GM21619 (cell line): ENCODE results near the gene DACH1.
"Not testable (repeated sequence)": the region's sequence is repeated elsewhere in the genome, so short reads cannot be mapped to it uniquely, and the experiment has no call there.

Experiments used
- ATAC-seq: cut with Tn5 transposase; IDR thresholded peaks from one replicate; pipeline ENCODE4 v1.9.1; 2021; ENCODE audit not compliant: unreplicated experiment

DACH1 gene

DNA sequence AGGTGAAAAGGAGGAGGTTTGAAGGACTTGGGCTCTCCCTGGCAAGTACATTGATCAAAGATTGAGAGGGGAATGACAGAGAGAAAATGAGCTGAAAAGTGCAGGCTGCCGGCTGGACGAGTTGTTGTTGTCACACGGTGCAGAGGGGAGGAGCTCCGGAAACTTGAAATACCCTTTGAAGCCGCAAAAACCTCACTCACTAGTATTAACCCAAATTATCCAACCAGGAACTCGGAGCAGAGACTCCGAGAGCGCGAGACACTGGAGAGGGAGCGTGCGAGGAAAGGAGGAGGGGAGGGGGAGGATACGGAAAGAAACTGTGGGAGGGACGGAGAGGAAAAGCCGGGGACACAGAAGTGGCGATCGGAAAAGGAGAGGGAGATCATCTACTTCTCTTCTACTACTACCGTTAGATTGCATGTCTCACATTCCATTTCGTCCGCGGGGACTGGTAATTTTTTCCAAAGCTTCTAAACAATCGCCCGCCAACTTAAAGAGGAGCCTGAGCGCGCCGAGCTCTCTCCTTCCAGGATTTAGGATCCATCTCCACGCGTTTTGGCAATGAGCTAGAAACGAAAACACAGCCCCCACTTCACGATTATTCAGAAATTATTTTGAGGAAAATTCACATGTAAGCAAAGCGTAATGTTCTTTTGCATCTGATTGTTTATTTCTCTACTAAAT, at the start of gene DACH1:
Gene DACH1, minus strand, starts transcription at position 74 of the 684 bp plus-strand sequence.
- no peak for ATAC-seq

GRCh38 chr13:71913717-71914116, 46.7 kb upstream of the DACH1 start:
- no peak for ATAC-seq

DNA sequence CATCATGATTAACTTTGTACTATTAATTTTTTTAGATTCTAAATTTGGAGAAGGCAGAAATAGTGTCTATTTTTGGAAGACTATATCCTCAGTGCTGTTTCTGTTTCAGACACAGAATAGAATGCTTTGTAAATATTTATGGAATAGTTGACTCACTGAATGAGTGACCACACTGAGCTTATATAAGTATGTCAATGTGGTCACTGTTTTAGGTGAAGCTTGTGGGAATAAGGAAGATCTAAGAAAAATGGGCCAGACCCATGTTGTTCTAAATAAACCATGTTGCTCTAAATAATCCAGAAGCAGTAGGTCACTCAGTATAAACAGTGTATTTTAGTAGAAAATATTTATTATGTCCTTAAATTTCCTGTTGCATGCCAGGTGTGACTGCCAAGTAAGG, 45.5 kb upstream of the DACH1 start:
- ATAC-seq, result no peak

- no peak for ATAC-seq
Observed at GRCh38 chr13:71906448-71906847, 39.4 kb upstream of the DACH1 start.

DNA sequence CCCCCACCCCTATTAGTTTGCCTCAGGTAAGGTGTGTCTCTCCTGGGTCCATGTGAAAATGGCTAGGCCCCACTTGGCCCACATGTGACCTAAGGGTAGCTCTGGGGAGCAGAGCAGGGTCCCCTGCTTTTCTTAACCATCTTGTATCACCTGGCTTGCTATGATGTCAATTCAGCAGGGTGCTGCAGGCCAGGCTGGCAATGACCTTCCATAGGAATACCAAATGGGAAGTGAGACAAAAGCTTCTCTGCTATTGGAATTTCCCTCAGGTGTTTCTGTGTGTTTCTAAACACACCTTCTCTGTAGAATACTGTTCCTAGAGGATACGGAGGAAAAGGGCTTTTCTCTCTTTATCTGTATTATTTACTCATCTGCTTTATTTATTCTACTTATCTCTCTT, 35.7 kb upstream of the DACH1 start:
- ATAC-seq, result no peak

DNA sequence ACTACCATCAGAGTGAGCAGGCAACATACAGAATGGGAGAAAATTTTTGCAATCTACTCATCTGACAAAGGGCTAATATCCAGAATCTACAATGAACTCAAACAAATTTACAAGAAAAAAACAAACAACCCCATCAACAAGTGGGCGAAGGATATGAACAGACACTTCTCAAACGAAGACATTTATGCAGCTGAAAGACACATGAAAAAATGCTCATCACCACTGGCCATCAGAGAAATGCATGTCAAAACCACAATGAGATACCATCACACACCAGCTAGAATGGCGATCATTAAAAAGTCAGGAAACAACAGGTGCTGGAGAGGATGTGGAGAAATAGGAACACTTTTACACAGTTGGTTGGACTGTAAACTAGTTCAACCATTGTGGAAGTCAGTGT, 26.5 kb upstream of the DACH1 start:
- not testable (repeated sequence) for ATAC-seq

DNA sequence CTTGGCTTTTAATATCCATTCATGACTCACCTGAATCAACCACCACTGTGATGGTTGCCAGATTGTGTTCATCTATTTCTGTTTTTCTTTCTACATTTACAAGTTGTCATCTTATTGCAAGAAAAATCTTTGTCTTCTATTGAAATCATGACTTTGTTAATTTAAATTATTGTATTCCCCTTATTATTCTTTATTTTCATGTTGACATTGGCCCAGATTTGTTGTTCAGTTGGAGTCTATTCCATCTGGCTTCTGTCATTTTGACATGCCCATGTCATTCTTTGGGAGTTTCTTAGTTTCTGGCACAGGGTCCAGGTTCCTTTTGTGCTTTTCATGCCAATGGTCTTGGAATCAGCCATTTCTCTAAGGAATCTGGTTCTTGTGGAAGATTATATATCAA, 19.9 kb upstream of the DACH1 start:
- no peak for ATAC-seq

- no peak for ATAC-seq
Observed at GRCh38 chr13:71882120-71882519, 15.1 kb upstream of the DACH1 start.

DNA sequence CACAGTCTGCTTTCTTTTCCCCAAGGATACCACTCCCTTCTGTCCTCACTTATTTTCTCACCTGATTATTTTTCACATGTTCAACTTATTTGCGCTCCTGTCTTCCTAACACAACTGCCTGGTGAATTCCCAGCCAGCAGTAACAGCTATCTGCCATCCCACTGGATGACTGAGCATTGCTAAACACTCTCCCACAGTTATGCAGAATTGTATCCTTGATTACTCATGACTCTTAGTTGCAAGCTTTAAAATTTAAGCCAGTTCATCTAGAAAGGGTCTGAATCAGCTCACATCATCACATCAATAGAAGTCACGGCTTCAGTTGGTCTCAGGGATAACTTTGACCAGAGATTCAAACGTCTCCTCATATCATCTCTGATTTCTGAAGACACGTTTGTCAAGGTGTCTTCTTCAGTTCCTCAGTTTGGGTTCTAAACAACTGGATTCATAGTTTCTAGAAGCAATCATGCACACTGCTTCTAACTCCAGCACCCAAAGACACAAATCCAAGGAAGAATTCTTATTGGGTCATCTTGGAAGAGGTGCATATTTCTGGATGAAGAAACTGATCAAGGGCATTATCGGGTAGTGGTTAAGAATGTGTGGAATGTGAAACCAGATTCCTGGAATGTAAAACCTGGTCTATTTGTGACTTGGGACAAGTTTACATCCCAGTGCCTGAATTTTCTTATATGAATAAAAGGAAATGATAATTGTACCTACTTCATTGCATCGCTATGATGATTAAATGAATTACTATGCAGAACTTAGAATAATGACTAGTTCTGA, 13.9 kb upstream of the DACH1 start:
- no peak for ATAC-seq

DNA sequence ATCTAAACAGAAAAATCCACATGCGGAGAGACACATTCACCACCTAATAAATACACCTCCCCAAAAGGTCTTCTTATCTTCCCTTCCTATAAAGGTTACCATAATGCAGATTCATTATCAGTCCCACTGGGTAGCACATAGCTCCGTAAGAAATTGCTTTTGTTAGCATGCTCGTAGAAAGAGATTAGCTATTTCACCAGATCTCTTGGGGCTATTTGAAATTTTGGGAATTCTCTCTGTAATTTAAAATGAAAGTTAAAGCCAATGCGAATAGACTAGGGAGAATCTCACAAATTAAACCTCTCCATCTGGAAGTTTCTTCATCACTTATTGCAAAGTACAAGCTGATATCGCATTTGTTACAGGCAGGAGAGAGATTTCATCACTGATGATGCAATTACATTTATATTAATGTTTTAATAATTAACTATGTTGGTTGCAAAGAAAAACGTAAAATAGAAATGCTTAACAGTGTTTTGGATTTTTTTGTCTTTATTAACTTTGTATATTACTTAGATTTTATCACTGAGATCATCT, 12.9 kb upstream of the DACH1 start:
- ATAC-seq, result no peak

GRCh38 chr13:71879129-71879535, 12.1 kb upstream of the DACH1 start:
- ATAC-seq, result peak; percentile 96

GRCh38 chr13:71877256-71877653, 10.3 kb upstream of the DACH1 start:
- no peak for ATAC-seq

DNA sequence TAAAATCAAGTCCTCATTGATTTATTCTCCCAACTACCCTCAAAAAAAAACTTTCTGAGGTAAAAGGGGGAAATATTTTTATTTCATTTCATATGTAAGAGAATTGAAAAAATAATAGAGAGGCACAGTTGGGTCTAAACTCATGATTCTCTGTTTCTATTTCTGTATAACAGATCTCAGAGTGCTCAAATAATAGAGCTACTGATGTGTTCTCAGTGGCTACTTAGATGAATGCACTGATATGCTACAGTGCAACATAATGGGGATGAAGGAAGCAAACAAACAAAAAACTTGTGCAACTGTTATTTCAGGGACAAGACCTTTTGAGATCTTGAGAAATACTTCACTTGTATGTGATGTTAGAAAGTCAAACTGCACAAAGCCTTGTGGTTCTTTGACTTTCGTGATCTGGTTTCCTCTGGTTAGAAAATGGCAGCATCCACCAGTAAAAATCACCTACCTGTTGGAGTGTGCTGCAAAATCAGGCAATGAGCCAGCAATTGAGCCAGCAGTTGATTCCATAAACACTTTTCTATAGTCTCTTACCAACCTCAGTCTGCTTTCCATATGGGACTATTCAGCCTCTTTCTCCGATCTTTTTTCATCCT, 9.7 kb upstream of the DACH1 start:
- no peak for ATAC-seq

- ATAC-seq, result no peak
Observed at GRCh38 chr13:71875823-71876222, 8.8 kb upstream of the DACH1 start.

DNA sequence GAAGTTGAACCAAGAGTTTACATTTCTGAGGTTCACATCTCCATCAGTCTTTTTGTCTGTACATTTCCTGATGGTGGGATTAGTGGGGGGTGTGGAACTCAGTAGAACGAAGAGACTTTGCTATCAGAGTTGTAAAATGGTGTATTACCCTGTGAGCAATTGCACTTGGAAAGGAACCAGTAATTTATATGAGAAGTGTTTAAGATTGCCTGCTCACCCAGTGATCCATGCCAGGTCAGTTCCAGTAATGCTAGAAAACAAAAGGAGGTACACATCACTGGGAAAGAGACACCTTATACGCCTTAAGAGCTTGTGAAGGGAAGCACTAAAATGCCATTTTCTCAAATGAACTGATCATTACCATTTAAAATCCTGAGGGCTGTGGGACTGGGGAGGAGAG, 7.5 kb upstream of the DACH1 start:
- ATAC-seq, result no peak

GRCh38 chr13:71873418-71874247, 6.6 kb upstream of the DACH1 start:
- no peak for ATAC-seq

- no peak for ATAC-seq
Observed at GRCh38 chr13:71871844-71872243, 4.8 kb upstream of the DACH1 start.

GRCh38 chr13:71871176-71871754, 4.3 kb upstream of the DACH1 start:
- ATAC-seq, result no peak

DNA sequence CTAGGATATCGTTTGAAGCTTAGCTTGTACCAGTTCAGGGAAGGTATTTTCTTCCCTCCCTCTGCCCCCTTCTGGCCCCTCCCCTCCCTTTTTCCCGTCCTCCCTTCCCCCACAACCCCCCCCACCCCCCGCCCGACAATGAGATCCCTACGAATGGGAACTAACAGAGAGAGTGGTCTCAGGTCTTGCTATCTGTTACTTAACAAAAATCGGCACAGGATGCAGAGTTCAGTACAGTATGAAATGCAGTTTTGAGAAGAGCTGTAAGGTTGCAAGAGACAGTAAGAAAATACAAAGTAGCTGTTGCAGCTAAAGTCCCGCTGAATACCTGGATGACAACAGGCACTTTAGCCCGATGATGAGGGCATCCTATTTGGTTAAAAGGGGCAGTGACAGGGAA, 3.1 kb upstream of the DACH1 start:
- no peak for ATAC-seq

- no peak for ATAC-seq
Observed at GRCh38 chr13:71869274-71869673, 2.3 kb upstream of the DACH1 start.
